Trophoblast cell (in vitro differentiated cells and primary cell): Measurements from ENCODE around the gene SLC1A5.

Experiments
- DNase-seq, 2 donors: peaks; one replicate each; pipeline ENCODE4 v3.0.0-alpha.2; 2016
- H2AFZ ChIP-seq: 2 replicates; pipeline ENCODE4 v1.6.1; 2013; ENCODE audit warnings: low read length, moderate library complexity, mild to moderate bottlenecking; ENCODE audit not compliant: insufficient read depth, poor library complexity
- H2AK5ac ChIP-seq: 2 replicates; pipeline ENCODE4 v1.6.1; 2013; ENCODE audit warnings: mild to moderate bottlenecking, low read length
- H2BK120ac ChIP-seq: 2 replicates; pipeline ENCODE4 v1.6.1; 2013; ENCODE audit warnings: low read length, mild to moderate bottlenecking, moderate library complexity; ENCODE audit not compliant: insufficient read depth, poor library complexity
- H2BK12ac ChIP-seq: 2 replicates; pipeline ENCODE4 v1.6.1; 2013; ENCODE audit warnings: mild to moderate bottlenecking, low read length, moderate library complexity
- H2BK5ac ChIP-seq: 2 replicates; pipeline ENCODE4 v1.6.1; 2013; ENCODE audit warnings: low read length, low read depth, moderate library complexity, mild to moderate bottlenecking; ENCODE audit not compliant: poor library complexity
- H3K14ac ChIP-seq: 2 replicates; pipeline ENCODE4 v1.6.1; 2013; ENCODE audit warnings: mild to moderate bottlenecking, low read length
- H3K18ac ChIP-seq: 2 replicates; pipeline ENCODE4 v1.6.1; 2013; ENCODE audit warnings: mild to moderate bottlenecking, low read length
- H3K23ac ChIP-seq: 2 replicates; pipeline ENCODE4 v1.6.1; 2013; ENCODE audit warnings: low read length
- H3K27ac ChIP-seq: 2 replicates; pipeline ENCODE4 v1.5.1; 2013; ENCODE audit warnings: low read depth, mild to moderate bottlenecking, inconsistent platforms, low read length, moderate library complexity
- H3K27me3 ChIP-seq: 2 replicates; pipeline ENCODE4 v1.6.1; 2013; ENCODE audit warnings: inconsistent platforms, mild to moderate bottlenecking, low read length, moderate library complexity; ENCODE audit not compliant: insufficient read depth
- H3K36me3 ChIP-seq, 2 experiments: 1 replicate in 1 of 2; 2 replicates in 1 of 2; pipeline ENCODE4 v1.6.1; 2013; ENCODE audit warnings: low read length in 2 of 2, mild to moderate bottlenecking in 2 of 2, moderate library complexity in 1 of 2; ENCODE audit not compliant: insufficient read depth in 2 of 2, control insufficient read depth in 1 of 2
- H3K4ac ChIP-seq: 2 replicates; pipeline ENCODE4 v1.6.1; 2013; ENCODE audit warnings: low read depth, mild to moderate bottlenecking, low read length, moderate library complexity
- H3K4me1 ChIP-seq, 2 experiments: 1 replicate in 1 of 2; 2 replicates in 1 of 2; pipeline ENCODE4 v1.6.1; 2013; ENCODE audit warnings: low read length in 2 of 2, mild to moderate bottlenecking in 2 of 2, moderate library complexity in 1 of 2; ENCODE audit not compliant: insufficient read depth in 2 of 2, control insufficient read depth in 1 of 2
- H3K4me2 ChIP-seq: 2 replicates; pipeline ENCODE4 v1.6.1; 2013; ENCODE audit warnings: inconsistent platforms, mild to moderate bottlenecking, low read length, moderate library complexity
- H3K4me3 ChIP-seq: 2 replicates; pipeline ENCODE4 v1.5.1; 2013; ENCODE audit warnings: mild to moderate bottlenecking, low read depth, low read length, inconsistent platforms
- H3K79me1 ChIP-seq: one replicate; pipeline ENCODE4 v1.6.1; 2013; ENCODE audit warnings: low read length
- H3K79me2 ChIP-seq: 2 replicates; pipeline ENCODE4 v1.6.1; 2013; ENCODE audit warnings: low read length, mild to moderate bottlenecking; ENCODE audit not compliant: control insufficient read depth, insufficient read depth, poor library complexity
- H3K9ac ChIP-seq: 2 replicates; pipeline ENCODE4 v1.6.1; 2013; ENCODE audit warnings: mild to moderate bottlenecking, low read length
- H3K9me3 ChIP-seq: 2 replicates; pipeline ENCODE4 v1.6.1; 2013; ENCODE audit warnings: low read depth, mild to moderate bottlenecking, control low read depth, inconsistent platforms, low read length; ENCODE audit not compliant: insufficient read depth
- H4K12ac ChIP-seq: 2 replicates; pipeline ENCODE4 v1.6.1; 2013; ENCODE audit warnings: low read depth, mild to moderate bottlenecking, low read length, moderate library complexity
- H4K8ac ChIP-seq: 2 replicates; pipeline ENCODE4 v1.6.1; 2013; ENCODE audit warnings: low read depth, mild to moderate bottlenecking, low read length, moderate library complexity
- H4K91ac ChIP-seq: one replicate; pipeline ENCODE4 v1.6.1; 2013; ENCODE audit warnings: low read depth, mild to moderate bottlenecking, low read length, moderate library complexity
- WGBS: extraction: QIAGEN DNeasy Blood & Tissue Kit; methylation state at CpG from one replicate; pipeline ENCODE4 v1.1.7; 2013; ENCODE audit warnings: missing lambda C conversion rate; ENCODE audit not compliant: insufficient read length, insufficient coverage; ENCODE audit errors: extremely low coverage; 5-methylcytosine and 5-hydroxymethylcytosine counted together

SLC1A5 gene

DNA sequence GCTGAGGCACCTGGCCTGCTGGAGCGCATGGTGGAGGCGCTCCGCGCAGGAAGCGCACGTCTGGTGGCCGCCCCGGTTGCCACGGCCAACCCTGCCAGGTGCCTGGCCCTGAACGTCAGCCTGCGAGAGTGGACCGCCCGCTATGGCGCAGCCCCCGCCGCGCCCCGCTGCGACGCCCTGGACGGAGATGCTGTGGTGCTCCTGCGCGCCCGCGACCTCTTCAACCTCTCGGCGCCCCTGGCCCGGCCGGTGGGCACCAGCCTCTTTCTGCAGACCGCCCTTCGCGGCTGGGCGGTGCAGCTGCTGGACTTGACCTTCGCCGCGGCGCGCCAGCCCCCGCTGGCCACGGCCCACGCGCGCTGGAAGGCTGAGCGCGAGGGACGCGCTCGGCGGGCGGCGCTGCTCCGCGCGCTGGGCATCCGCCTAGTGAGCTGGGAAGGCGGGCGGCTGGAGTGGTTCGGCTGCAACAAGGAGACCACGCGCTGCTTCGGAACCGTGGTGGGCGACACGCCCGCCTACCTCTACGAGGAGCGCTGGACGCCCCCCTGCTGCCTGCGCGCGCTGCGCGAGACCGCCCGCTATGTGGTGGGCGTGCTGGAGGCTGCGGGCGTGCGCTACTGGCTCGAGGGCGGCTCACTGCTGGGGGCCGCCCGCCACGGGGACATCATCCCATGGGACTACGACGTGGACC lies 32.4 kb downstream of the SLC1A5 start:
- Histone ChIP-seq H2BK120ac (no peak overlapping the region), H3K14ac (no peak overlapping the region), H2BK12ac (no peak overlapping the region), H3K18ac (no peak overlapping the region), H4K8ac (no peak overlapping the region), H3K27me3 (no peaks in the 10 kb centered on the region), H2AFZ (no peak overlapping the region), H4K91ac (no peak overlapping the region), H3K9me3 (no peaks in the 10 kb centered on the region), H3K4me3 (no peak overlapping the region), H2AK5ac (no peak overlapping the region), H3K27ac (no peak overlapping the region), H3K4me1 (no peaks in the 10 kb centered on the region), H3K36me3 (peaks cover 19 to 28% of the 10 kb centered on the region in 2 experiments), H3K23ac (no peak overlapping the region), H3K4me2 (no peak overlapping the region), H4K12ac (no peak overlapping the region), H3K79me2 (no peaks in the 10 kb centered on the region), H3K4ac (no peak overlapping the region), H3K79me1 (no peaks in the 10 kb centered on the region), H3K9ac (no peak overlapping the region), H2BK5ac (no peak overlapping the region)
- no CpG with 5 or more reads among the region's 86 CpGs for WGBS
- no peak for DNase-seq

GRCh38 chr19:46755077-46755852 lies 33.1 kb downstream of the SLC1A5 start:
- Histone ChIP-seq H2AK5ac (no peak overlapping the region), H3K27ac (no peak overlapping the region), H3K4ac (no peak overlapping the region), H3K79me1 (no peaks in the 10 kb centered on the region), H2AFZ (no peak overlapping the region), H3K9ac (no peak overlapping the region), H3K4me1 (no peaks in the 10 kb centered on the region), H3K14ac (no peak overlapping the region), H3K27me3 (no peaks in the 10 kb centered on the region), H3K36me3 (peaks cover 21 to 28% of the 10 kb centered on the region in 2 experiments), H3K4me2 (no peak overlapping the region), H4K91ac (no peak overlapping the region), H4K12ac (no peak overlapping the region), H2BK120ac (no peak overlapping the region), H2BK5ac (no peak overlapping the region), H3K79me2 (no peaks in the 10 kb centered on the region), H3K18ac (no peak overlapping the region), H3K23ac (no peak overlapping the region), H2BK12ac (no peak overlapping the region), H3K4me3 (no peak overlapping the region), H4K8ac (no peak overlapping the region), H3K9me3 (no peaks in the 10 kb centered on the region)
- WGBS: no CpG with 5 or more reads among the region's 39 CpGs
- no peak for DNase-seq

GRCh38 chr19:46753420-46754155 lies 34.8 kb downstream of the SLC1A5 start:
- Histone ChIP-seq H2BK12ac (no peak overlapping the region), H3K79me1 (no peaks in the 10 kb centered on the region), H3K27ac (no peak overlapping the region), H3K4me1 (no peaks in the 10 kb centered on the region), H3K23ac (no peak overlapping the region), H3K4me3 (no peak overlapping the region), H4K8ac (no peak overlapping the region), H2AFZ (no peak overlapping the region), H2BK5ac (no peak overlapping the region), H3K4ac (no peak overlapping the region), H3K14ac (no peak overlapping the region), H4K91ac (no peak overlapping the region), H3K9ac (no peak overlapping the region), H3K79me2 (no peaks in the 10 kb centered on the region), H3K36me3 (peaks cover 26 to 28% of the 10 kb centered on the region in 2 experiments), H2AK5ac (no peak overlapping the region), H2BK120ac (no peak overlapping the region), H3K27me3 (no peaks in the 10 kb centered on the region), H3K4me2 (no peak overlapping the region), H3K18ac (no peak overlapping the region), H4K12ac (no peak overlapping the region), H3K9me3 (no peaks in the 10 kb centered on the region)
- DNase-seq: peak in 1 of 2 donors; percentile 52
- WGBS: no CpG with 5 or more reads among the region's 4 CpGs

GRCh38 chr19:46748325-46749109 lies 39.9 kb downstream of the SLC1A5 start:
- H3K27ac ChIP-seq: no peak overlapping the region
- H3K27me3 ChIP-seq: no peaks in the 10 kb centered on the region
- H3K9me3 ChIP-seq: no peaks in the 10 kb centered on the region
- peaks cover 19% of the 10 kb centered on the region for H3K79me2 ChIP-seq
- H2BK5ac ChIP-seq: no peak overlapping the region
- H3K18ac ChIP-seq: no peak overlapping the region
- H3K36me3 ChIP-seq: peaks cover 4 to 7% of the 10 kb centered on the region in 2 experiments
- H3K23ac ChIP-seq: no peak overlapping the region
- no peak overlapping the region for H2BK120ac ChIP-seq
- peaks cover 6 to 7% of the 10 kb centered on the region in 2 experiments for H3K4me1 ChIP-seq
- H3K4me2 ChIP-seq: no peak overlapping the region
- H3K4me3 ChIP-seq: no peak overlapping the region
- no peak overlapping the region for H3K14ac ChIP-seq
- H4K8ac ChIP-seq: no peak overlapping the region
- H2BK12ac ChIP-seq: no peak overlapping the region
- WGBS: no CpG with 5 or more reads among the region's 21 CpGs
- H2AFZ ChIP-seq: no peak overlapping the region
- H3K79me1 ChIP-seq: peaks cover 14% of the 10 kb centered on the region
- no peak overlapping the region for H4K91ac ChIP-seq
- H4K12ac ChIP-seq: no peak overlapping the region
- H3K9ac ChIP-seq: no peak overlapping the region
- no peak overlapping the region for H3K4ac ChIP-seq
- no peak overlapping the region for H2AK5ac ChIP-seq
- DNase-seq: peak; percentile 48 to 81
